IMR-90 (cell line): ENCODE results near the gene PRKCA.

ENCODE experiments used
- CEBPB ChIP-seq: IDR thresholded peaks from 2 replicates; pipeline ENCODE4 v1.6.1; 2012; ENCODE audit warnings: low read depth, low read length, improper control_type of control experiment
- FOS ChIP-seq: fragments of 150-350 bp; IDR thresholded peaks from 2 replicates; pipeline ENCODE4 v1.6.1; 2016; ENCODE audit warnings: low read depth, low read length
- MAFK ChIP-seq: IDR thresholded peaks from 2 replicates; pipeline ENCODE4 v1.6.1; 2012; ENCODE audit warnings: low read depth, low read length, improper control_type of control experiment
- MAZ ChIP-seq: IDR thresholded peaks from 2 replicates; pipeline ENCODE4 v1.6.1; 2012; ENCODE audit warnings: low read depth, mild to moderate bottlenecking, low read length, improper control_type of control experiment, moderate library complexity, borderline replicate concordance
- MXI1 ChIP-seq: IDR thresholded peaks from 2 replicates; pipeline ENCODE4 v1.6.1; 2012; ENCODE audit warnings: low read depth, mild to moderate bottlenecking, low read length, moderate library complexity, borderline replicate concordance
- POLR2A ChIP-seq: IDR thresholded peaks from 2 replicates; pipeline ENCODE4 v1.6.1; 2012; ENCODE audit warnings: mild to moderate bottlenecking, low read depth, low read length
- RAD21 ChIP-seq: IDR thresholded peaks from 2 replicates; pipeline ENCODE4 v1.6.1; 2012; ENCODE audit warnings: low read length, improper control_type of control experiment
- RCOR1 ChIP-seq: IDR thresholded peaks from 2 replicates; pipeline ENCODE4 v1.6.1; 2012; ENCODE audit warnings: mild to moderate bottlenecking, low read length, improper control_type of control experiment; ENCODE audit not compliant: insufficient replicate concordance
- RFX5 ChIP-seq: IDR thresholded peaks from 2 replicates; pipeline ENCODE4 v1.8.0; 2012; ENCODE audit warnings: low read depth, mild to moderate bottlenecking, low read length, moderate library complexity
- SMC3 ChIP-seq: fragments of 150-350 bp; IDR thresholded peaks from 2 replicates; pipeline ENCODE4 v1.6.1; 2016; ENCODE audit warnings: low read depth, mild to moderate bottlenecking, antibody characterized with exemption, low read length, moderate library complexity
- TF ChIP-seq, protein P1 (sequence below): conservative IDR thresholded peaks from 2 replicates; pipeline ENCODE4 v1.5.1; 2012; ENCODE audit warnings: mild to moderate bottlenecking, low read depth, low read length, improper control_type of control experiment
- TF ChIP-seq, protein P2 (sequence below): fragments of 150-350 bp; IDR thresholded peaks from 2 replicates; pipeline ENCODE4 v1.6.1; 2017; ENCODE audit warnings: mild to moderate bottlenecking, antibody characterized with exemption, low read length, low read depth

DNA sequence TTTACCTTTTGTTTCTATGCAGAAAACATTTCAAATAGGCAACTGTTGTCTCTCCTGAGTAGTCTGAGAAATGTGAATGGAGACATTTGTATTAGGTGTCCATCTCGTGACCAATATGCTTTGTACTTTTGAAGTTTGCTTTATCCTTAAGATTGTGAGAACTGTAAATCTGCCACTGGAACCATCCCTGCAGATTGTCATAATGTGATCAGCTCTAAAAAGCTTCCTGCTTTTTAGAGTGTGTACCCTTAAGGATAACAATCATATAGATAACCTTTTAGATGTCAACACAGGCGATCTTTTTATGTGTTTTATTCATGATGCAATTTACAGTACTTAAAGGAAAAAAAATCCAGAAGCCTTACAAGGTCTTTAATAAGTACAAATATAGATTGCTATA, 63.5 kb downstream of the PRKCA start:
- TF ChIP-seq, protein P1, sequence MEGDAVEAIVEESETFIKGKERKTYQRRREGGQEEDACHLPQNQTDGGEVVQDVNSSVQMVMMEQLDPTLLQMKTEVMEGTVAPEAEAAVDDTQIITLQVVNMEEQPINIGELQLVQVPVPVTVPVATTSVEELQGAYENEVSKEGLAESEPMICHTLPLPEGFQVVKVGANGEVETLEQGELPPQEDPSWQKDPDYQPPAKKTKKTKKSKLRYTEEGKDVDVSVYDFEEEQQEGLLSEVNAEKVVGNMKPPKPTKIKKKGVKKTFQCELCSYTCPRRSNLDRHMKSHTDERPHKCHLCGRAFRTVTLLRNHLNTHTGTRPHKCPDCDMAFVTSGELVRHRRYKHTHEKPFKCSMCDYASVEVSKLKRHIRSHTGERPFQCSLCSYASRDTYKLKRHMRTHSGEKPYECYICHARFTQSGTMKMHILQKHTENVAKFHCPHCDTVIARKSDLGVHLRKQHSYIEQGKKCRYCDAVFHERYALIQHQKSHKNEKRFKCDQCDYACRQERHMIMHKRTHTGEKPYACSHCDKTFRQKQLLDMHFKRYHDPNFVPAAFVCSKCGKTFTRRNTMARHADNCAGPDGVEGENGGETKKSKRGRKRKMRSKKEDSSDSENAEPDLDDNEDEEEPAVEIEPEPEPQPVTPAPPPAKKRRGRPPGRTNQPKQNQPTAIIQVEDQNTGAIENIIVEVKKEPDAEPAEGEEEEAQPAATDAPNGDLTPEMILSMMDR = no peak
- TF ChIP-seq FOS = no peak
- TF ChIP-seq POLR2A = no peak
- no peak for TF ChIP-seq RCOR1
- TF ChIP-seq MAFK = no peak
- TF ChIP-seq SMC3 = no peak
- TF ChIP-seq, protein P2, sequence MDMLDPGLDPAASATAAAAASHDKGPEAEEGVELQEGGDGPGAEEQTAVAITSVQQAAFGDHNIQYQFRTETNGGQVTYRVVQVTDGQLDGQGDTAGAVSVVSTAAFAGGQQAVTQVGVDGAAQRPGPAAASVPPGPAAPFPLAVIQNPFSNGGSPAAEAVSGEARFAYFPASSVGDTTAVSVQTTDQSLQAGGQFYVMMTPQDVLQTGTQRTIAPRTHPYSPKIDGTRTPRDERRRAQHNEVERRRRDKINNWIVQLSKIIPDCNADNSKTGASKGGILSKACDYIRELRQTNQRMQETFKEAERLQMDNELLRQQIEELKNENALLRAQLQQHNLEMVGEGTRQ = no peak
- no peak for TF ChIP-seq RFX5
- TF ChIP-seq MXI1 = no peak
- no peak for TF ChIP-seq RAD21
- TF ChIP-seq CEBPB = no peak
- no peak for TF ChIP-seq MAZ
